ENCODE data around the gene PSMB11.

The PSMB11 gene

DNA sequence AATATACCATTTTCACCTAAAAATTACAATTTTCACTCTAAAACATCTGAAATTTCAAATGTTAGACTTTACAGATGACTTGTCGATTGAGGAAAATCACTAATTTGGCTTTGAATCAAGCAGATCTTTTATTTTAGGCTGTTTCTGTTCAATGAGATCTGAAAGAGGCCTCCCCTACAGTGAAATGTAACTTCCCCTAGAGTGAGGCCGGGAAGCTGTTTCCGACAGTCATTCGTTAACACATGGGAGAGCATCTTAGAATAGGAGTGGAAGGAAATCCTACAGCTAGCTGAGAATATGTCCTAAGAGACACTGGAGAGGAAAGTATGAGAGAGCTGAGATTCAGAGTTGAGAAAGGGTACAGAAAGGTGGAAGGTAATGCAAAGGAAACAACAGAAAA is 26.4 kb upstream of the PSMB11 start:
- no peak for DNase-seq

DNA sequence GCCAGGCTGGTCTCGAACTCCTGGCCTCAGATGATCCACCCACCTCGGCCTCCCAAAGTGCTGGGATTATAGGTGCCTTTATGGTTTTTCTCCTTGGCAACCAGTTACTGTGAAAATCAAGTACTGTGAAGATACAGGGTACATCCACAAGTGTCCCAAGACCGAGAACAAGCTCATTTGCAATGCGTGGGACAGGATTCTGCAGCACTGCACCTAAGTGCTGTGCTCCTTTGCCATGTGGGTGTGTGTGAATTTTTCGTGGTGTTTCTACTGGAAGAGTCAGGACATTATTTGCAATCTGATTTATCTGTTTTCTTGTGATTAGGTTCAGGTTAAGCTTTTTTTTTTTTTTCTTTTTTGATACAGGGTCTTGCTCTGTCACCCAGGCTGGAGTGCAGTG is 24.9 kb upstream of the PSMB11 start:
- no peak for DNase-seq

DNA sequence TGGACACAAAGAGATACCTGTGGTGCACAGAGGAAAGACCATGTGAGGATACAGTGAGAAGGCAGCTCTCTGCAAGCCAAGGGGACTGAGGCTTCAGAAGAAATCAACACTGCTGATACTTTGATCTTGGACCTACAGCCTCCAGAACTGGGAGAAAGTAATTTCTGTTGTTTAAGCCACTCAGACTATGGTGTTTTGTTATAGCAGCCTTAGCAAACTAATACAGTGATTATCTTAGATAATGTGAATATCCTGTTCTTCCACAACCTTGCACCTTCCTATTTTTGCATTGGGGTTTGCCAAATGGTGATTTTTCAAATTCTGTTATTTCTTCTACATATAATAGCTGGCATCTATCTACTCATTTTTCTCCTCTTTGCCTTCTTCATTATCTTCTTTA is 23.9 kb upstream of the PSMB11 start:
- no peak for DNase-seq

DNA sequence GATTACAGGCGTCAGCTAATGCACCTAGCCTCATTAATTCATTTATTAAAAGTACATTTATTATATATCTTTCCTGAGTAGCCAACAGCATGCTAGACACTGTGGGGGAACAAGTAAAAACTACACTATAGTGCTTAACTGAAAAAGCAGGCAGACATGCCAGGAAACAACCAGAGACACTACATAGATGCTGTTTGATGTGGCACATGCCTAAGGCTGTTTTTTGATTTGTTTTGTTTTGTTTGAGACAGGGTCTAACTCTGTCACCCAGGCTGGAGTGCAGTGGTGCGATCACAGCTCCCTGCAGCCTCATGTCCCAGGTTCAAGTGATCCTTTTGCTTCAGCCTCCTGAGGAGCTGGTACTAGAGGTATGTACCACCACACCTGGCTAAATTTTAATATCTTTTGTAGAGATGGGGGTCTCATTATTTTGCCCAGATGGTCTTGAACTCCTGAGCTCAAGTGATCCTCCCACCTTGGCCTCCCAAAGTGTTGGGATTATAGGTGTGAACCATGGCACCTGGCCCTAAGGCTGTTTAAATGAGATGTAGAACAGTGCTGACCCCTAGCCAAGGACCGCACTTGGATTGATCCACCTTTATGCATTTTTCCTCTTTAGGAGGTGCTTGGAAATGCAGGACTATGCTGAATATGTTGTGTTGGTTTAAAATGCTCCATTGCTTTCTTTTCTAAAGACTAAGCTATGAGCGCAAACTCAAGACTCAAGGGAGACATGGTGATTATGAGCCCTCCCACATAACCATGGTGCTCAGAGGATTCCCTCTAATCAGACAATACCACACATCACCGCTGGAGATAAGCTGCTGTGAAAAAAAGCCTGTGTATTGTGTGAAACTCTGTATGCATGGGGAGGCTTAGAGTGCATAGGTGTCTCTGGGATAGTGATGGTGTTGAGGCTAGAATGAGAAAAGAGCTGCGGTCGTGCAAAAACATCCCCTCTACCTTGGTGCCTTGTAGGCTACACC is 21.6 kb upstream of the PSMB11 start:
- no peak for DNase-seq

DNA sequence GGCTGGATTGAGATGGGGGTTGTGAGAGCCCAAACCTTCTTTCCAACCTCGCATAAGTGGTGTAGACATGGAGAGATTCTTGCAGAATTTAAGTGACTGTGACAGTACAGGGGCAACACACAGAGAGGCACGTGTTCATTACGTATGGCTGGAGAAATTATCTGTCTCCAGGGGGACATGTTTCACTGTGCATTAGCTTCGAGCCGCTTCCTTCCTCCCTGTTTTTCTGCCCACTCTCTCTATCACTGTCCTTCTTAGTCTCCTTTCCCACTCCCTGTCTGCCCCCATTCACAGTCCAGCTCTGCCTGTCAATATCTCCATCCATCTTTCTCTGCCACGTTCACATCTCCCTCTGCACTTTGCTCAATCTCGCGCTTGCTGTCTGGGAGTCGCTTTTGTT is 20.6 kb upstream of the PSMB11 start:
- no peak for DNase-seq

DNA sequence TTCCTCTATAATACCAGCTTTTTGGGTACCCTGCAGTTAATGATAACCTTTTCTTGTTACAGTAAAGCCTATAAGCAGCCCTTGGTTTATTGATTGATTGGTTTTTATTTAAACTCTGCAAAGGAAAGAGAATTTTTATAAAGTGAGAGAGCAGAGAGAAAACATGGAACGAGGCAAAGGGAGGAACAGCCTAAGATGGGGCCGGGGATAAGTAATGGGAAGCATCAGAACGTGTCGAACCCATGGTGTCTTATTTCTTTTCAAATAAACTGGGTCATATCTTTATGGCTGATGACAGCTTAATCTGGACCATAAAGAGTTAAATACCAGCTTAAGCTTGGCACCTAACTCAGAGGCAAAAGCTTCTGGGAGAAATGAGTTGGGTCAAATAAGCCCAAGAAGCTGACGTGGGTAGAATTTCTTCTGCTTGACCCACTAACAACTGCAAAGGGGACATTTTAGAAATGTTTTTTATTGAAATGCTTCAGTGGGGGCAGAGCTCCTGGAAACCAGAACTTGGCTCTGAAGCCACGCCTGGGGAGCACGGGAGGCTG is 20.0 kb upstream of the PSMB11 start:
- DNase-seq, result no peak

DNA sequence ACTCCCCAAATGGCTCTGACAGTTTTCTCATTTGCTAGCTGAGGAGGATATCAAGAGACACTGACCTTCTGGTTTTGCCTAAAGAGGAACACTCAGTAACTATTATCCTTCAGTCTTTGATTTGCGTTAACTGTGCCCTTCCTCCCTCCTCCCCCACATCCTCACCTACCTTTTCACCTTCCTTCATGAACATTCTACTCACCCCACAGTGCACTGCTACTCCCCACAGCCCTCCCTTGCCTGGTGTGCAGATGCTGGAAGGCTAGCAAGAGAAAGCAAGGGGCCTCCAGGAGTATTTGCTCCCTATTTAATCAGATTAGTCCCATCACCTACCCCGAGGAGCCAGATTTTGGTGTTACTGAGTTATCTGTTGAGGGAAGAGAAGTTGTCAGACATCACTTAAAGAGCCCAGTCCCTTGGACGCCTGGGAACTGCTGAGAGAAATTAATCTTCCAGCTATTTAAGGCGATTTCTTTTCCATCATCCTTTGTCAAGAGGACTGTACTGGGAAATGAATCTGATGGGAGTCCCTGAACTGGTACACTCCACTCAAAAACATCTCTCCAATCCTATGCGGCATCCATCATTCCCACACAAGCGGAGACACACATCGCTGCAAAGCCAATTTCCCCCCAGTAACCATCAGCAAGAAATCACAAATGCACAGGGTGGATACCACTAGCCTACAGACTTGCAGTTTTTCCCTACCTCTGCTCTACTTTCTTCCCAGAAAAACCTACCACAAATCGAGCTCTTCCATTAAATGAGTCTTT is 18.8 kb upstream of the PSMB11 start:
- DNase-seq, result no peak

DNA sequence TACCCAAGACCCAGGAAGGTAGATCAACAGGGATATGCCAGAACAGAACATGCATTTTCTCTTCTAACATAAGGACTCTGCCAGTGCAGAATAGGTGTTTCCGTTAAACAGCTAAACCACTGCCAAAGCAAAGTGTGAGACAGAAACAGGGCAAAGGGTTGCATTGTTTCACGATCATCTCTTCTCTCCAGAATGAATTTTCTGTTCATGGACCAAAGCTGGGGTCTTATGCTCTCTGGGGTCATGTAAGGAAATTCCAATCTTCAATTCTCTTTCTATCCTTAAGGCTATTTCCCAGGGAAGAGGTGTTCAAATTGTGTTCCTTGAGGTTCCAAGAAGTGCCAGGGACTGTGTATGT is 18.2 kb upstream of the PSMB11 start:
- DNase-seq, result no peak

DNA sequence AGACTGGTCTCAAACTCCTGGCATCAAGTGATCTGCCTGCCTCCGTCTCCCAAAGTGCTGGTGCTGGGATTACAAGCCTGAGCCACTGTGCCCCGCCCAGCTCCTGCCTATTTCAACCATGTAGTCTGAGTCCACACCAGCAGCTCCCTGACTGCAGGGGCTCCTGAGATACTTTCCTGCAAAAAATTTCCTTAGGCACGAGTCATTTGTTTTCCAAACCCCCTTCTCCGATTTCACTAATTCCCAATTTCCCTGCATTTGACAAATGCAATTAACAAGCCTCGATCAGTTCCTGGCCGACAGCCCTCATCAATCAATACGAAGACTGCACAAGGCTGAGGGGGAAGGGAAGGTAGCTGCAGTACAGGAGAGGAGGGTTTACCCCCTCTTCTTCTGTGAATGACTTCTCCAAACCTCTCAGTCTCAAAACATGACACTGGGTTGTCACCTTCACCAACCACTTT is 17.4 kb upstream of the PSMB11 start:
- DNase-seq, result no peak

DNA sequence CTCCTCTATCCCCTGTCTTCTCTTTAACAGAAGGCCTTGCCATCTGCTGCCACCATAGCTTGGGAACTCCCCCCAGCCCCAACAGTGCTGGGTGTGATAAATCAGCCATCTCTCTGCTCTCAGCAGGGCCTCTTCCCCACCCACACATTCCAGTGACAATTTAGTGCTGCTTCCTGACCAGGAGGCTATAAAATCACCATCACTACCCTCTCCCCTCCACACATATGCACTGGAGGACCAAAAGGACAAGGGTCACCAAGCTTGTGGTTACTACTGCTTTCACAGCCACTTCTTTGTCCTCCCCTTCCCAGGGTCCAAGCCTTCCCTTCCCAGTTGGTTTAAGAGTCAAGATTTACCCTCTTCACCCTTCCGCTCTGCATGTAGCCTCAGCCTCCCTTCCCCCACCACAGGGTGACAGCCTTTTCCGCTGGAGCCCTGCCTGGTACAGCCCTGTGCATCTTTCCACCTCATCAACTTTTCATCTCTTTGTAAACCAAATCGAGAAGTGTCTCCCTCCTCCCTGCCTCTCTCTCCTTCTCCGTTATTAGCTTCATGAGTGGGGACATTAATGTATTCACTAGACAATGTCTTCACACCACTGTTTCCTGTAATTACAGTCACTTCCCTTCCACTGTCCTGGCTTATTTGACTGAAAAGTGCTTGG is 16.7 kb upstream of the PSMB11 start:
- DNase-seq, result no peak

DNA sequence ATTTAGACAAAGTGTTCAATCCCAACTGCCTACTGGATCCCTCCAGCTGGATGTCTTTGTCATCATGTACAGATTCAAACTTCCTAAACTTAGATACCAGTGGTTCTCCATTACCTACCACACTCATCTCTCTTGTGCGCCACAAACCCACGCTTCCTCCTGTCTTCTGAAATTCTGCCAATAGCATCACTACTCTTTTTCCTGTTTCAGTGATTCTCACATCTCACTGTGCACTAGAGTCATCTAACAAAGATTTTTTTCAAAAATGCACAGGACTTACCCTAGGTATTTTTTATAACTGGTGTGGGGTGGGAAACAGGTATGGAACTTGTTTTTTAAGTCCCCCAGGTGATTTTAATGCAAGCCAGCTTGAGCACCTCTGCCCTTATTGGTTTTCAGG is 13.2 kb upstream of the PSMB11 start:
- DNase-seq, result no peak

DNA sequence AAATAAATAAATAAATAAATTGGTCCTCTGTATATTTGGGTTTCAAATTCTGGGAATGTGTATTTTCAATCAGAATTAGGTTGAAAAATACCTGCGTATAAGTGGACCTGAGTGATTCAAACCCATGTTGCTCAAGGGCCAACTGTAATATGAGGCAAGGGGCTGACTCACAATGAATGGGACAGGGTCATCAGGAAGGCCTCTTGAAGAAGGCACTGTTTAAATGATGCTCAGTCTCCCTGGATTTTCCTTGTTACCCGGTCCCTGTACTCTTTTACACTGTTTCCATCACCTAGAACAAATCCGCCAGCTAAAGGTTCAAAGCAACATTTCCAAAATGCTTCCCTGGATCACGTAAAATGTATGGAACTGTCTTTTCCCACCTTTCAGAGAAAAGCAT is 11.1 kb upstream of the PSMB11 start:
- DNase-seq, result no peak

DNA sequence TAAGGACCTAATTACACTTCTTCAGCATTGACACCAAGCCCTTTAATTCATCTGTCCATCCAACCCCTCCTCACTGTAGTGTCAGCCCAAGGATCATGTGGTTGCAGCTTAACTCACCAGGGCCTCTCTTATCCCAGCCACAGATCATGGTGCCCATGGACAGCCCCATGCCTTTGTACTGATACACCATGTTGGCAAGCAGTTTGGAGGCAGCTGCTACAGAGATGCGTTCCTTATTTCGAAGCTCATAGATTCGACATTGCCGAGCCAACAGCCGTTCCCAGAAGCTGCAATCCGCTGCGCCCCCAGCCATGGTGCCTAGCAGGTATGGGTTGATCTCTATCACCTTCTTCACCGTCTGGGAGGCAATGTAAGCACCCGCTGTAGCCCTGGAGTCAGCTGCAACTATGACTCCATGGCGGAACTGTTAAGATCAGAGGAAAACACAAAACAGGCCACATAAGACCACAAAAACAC is 8.7 kb upstream of the PSMB11 start:
- no peak for DNase-seq

DNA sequence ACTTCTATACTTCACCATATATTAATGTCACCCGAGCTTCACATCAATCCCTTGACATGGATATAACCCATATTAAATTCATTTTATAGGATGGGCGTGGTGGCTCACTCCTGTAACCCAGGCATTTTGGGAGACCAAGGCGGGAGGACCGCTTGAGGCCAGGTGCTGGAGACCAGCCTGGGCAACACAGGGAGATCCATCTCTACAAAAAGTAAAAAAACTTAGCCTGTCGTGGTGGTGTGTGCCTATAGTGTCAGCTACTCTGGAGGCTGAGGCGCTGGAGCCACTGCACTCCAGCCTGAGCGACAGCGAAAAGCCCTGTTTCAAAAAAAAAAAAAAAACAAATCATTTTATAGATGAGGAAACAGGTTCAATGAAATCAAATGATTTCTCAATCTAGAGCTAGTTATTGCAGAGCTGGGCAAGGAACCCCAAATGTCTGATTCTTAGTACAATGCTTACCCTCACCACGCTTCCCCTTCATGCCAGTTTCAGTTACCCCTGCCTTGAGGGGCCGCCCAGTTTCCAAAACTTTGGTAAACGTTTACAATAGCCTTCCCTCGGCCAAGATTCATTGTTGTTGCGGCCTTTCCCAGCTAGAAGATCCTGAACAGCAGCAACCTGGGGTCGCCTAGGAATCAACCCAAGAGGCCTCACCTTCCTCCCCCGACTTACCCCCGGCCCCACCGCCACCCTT is 8.1 kb upstream of the PSMB11 start:
- no peak for DNase-seq

DNA sequence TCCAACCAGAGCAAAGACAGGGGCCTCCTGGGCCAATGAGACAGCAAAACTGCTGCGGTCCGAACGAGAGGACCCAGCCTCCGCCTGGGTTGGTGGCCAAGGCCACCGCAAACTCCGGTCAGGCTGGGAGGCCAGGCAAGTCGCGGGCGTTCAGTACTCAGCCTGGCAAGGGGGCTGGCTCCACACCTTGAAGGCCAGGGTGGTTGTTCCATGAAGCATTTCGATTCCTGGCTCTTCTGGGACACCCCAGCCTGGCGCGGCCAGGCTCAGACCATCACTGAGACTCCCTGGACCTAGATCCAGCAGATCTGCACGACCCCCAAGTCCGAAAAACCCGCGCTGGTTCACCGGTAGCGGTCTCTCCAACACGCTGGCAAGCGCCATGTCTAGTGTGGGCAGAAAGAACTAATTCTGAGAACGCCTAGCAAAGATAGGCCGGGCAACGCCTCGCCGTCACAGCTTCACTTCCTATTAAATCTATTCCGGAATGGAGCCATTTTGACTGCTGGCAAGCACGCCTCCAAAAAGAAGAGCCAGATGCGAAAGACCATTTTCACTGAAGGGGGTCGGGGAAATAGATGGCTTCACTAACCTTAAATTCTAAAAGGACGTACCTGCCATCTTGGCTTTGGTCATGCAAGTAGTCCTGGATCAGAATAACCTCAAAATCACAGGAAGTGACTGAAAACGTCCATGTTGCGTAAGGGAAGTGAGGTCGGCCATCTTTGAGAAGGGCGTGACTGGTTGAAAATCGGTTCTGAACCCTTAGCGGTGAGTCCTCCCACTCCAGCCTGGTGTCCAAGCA is 7.3 kb upstream of the PSMB11 start, which contains the start of gene PSMB5:
Gene PSMB5 (minus strand): TSS at position 403 of the 805 bp plus-strand sequence. CDS start 19 bp downstream, at position 384.
- DNase-seq, result no peak

DNA sequence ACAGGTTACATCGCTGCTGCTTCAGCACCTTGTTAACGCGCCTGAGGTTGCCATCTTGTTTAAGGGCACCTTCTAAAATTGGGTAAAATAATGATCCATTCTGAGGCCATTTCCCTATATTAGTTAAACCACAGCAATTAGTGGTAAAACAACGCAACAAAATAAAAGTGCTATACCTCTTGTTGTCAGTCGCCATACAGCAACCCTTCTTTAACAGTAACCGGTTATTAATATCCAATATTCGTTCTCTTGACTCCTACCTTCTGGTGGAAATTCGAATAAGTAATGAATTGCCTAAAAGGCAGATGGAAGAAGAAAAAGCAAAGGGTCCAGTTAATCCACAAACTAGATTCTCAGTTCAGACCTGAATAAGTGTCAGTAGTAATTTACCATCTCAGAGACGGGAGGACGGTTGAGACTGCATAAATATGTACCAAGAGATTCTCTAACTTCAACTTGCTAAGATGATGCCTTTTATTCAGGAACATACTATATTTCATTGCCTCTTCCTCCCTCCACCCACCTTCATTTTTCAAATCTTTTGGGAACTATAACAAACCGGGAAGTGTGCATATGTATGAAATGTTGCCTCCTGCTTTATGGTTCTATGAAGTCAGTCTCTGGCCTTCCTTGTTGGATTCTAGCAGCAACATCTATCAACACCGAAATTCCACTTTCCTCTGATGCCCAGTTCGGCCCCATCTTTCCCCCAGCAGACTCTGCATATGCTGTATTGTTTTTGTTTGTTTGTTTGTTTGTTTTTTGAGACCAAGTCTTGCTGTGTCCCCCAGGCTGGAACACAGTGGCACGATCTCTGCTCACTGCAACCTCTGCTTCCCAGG is 6.5 kb upstream of the PSMB11 start:
- DNase-seq, result no peak

DNA sequence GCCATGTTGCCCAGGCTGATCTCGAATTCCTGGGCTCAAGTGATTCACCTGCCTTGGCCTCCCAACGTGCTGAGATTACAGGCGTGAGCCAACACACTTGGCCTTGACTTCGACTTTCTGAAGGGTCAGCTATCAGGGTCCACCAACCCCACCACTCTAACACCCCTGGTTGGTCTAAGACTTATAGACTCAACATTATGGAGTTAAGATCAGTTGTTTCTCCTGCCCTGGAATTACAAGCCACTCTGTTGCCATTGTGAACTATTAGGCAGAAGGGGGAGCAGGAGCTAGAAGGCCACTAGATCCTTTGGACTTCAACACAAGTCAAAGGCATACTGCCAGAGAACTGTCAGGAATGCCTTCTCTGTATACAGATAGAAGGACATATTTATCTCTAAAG is 1.9 kb upstream of the PSMB11 start:
- no peak for DNase-seq

DNA sequence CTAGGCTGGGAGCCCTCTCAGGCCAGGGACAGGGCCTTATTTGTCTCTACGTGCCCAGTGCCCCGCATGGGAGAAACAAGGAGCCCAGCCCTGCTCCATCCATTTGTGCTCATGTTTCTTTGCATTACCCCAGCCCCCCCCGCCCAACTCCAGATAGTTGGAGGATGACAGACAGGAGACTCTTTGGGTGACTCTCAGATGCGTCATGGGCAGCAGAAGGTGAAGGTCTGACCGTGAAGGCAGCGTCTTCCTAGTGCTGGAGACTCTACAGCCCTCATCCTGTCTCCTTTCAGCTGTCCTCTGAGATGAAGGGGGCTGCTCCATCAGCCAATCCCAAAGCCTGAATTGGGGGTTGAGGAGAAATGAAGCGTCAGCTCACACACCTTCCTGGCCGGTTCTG is 283 bp upstream of the PSMB11 start:
- DNase-seq, result no peak

DNA sequence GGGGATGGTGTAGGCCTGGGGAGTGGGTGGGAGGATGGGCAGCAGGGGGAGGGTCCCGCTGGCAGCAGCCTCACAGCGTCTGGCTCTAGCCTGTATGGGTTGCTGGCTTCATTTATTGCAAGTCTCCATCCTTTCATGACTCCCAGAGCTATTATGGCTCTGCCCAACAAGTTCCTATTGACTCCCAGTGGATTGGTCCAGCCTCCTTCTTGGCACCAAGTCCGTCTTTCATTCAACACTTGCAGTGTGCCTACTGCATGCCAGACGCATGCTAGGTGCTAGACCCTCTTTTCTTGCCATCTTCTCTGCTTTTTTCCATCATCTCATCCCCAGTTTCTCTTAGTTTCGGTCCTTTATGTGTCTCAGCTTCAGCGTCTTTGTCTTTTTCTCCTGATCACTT is 1.1 kb downstream of the PSMB11 start:
- DNase-seq, result no peak

DNA sequence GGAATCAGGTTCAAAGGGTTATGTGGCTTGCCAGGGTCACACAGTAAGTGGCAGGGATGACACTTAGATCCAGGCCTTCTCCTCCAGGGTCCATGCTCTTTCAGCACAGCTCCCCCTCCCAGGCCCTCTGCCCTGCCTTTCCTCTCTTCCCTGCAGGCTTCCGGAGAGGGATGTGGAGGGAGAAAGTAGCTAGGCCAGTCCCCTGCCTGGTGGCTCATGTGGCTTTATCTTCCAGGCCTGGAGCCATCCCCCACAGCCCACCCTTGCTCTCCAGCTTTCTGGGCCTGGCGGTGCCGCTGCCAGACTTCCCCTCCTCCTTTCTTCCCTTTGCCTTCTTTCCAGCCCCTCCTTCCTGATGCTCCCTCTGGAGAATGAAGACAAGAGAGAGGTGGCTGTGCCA is 1.7 kb downstream of the PSMB11 start:
- DNase-seq, result no peak

DNA sequence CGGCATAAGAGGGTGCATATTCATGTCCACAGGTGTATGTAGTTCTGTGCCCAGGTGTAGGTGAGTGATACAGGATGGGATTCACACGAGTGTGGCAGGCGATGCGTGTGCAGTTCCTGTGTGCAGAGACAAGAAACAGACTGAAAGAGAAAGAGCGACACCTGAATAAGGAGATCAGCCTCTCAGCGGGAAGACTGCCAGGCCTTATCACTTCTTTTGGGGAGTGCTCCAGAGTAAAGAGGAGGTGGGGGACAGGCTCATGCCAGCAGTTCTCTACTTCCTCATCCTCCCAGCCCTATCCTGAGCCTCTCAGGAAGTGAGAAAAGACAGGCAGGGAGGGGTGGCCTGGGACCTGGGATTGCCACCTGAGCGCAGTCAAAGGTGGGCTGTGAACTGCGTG is 2.8 kb downstream of the PSMB11 start:
- DNase-seq, result no peak
